ENCODE data around the gene ISCA1.
"Not testable (repeated sequence)": the region's sequence is repeated elsewhere in the genome, so short reads cannot be mapped to it uniquely, and the experiment has no call there.

The ISCA1 gene

DNA sequence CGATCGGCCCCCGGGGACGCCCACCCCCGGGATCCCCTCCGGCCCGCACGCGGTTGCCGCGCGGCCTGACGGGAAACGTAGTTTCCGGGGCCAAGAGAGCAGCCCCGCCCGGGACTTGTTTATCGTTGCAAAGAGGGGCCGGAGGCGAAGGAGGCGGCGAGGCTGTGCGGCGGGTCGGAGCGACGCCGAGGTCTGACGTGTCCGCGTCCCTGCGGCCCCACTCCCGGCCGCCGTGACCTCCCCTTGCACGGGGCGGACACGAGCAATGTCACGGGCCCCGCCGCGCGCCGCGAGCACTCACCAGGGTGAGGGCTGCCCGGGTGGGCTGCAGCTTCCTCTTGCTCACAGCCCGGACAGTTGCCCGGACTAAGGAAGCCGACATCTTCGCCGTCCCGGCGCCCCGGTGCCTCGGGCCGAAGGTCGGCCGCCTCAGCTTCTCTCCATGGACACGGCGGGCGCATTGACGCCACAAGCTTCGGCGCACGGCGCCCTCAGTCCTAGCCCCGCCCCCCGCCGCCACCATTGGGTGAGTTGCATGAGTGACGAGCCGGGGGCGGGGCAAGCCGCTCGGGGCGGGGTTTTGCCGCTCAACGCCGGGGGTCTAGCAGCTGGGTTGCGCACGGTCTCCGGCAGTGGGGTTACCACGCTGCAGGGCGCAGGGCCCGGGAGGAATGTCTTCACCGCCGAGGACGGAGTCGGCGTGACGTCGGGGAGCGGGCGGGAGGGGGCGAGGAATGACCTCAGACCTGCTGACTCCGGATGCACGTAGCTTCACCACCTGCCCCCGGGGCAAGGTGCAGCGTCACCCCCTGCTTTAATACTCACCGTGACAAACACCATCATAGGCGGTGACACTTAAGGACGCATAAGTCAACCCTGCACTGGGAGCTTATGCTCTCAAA, at the start of gene ISCA1:
TSS of gene ISCA1 (minus strand) at position 462 of the 902 bp plus-strand sequence. CDS start at position 382, 80 bp downstream.
- peak; percentile 94 for DNase-seq (ENCODE audit: low spot score)

DNA sequence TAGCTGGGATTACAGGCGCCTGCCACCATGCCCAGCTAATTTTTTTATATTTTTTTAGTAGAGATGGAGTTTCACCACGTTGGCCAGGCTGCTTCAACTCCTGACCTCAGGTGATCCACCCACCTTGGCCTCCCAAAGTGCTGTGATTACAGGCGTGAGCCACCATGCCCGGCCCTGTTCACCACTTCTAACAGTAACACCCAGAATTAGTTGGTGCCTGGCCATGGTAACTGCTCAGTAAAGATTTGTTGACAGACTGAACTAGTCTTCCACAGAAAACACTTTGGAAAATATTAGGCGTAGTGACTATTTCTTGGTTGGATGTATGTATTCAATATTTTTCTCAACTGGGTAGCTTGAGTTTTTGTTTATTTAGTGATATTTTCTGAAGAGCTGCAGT, 47.8 kb upstream of the ISCA1 start:
- DNase-seq (ENCODE audit: low spot score) = no peak

DNA sequence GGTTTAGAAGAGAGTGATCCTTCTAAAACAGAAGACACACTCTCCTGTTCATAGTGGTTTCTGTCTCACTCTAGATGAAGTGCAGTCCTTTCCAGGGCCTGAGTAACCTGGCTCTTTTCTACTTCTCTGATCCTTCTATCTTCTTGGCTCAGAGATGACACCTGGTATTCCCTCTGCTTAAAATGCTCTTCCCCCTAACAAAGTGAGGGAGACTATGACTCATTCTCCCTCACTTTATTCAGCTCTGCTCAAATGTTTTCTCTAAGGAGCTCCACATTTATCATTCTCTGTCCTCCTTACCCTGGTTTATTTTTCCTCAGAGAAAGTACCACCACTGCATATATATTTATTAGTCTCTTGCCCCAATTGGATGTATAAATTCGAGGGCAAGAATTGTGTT, 47.3 kb upstream of the ISCA1 start:
- no peak for DNase-seq (ENCODE audit: low spot score)

DNA sequence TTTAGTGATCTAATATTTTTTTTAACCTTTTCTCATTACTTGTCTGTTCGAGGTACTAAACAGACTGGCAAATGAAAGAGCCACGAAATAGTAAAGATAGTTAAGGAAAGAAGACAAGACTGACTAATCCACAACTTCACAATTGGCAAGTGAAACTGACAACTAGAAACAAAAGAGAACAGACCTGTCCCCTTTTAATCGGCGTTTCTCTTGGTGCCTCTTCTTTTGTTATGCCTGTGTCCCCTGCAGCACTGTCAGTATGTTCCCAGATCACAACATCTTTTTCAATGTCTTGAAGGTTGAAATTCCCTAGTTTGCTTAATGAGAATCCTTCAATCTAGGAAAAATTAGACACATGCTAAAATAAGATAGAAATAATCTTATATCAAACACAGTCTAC, 45.8 kb upstream of the ISCA1 start:
- DNase-seq (ENCODE audit: low spot score) = no peak

DNA sequence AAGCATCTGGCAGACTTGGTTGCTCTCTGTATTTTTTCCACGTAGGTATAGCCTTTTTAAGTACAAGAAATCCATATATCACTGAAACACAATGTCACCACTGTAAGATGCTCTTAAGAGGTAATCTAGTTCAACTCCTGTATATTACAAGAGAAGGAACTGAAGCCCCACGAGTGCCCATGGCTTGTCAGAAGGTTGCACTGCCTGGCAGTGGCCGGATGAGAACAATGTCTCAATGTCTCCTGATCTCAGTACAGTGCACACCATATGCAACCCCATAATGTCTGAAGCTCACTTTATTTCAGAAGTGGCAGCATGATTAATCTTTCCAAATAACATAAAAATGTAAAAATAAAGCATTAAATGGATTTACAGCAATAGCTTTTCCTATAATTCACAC, 44.2 kb upstream of the ISCA1 start:
- no peak for DNase-seq (ENCODE audit: low spot score)

DNA sequence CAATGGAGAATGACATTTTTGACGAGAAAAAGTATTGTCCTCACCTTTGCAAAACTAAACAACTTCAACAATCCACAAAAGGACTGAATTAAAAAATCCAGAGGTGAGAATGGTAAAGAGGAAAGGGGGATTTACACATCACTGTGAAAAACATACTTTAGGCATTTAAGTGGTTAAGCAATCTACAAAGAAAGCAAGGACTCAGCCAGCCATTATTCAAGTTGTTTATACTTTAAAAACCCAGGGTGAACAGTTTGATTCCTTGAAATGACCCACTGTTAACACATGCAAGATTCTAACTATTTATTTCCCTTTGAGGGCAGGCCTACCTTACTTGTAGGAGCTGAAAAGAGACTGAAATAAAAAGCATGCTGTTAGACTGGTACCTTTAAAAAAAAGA, 42.6 kb upstream of the ISCA1 start:
- DNase-seq (ENCODE audit: low spot score) = no peak

DNA sequence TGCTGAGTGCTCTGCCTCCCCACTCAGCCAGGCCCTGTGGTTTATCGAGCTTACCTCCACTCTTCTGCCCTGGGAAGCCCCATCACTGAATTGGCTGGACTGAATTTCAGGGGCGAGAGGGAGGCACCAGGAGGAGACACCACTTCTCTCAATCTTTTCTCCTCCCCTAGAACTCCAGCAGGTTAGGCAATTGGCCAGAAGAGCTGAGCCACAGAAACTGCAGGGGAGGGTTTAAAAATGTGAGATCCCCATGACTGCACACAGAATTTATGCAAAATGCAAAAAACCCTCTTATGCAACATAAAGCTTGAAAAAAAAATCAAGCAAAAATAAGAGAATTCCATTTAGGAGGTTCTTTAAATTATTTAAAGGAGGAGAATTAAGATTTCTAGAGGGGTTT, 42.0 kb upstream of the ISCA1 start:
- no peak for DNase-seq (ENCODE audit: low spot score)

DNA sequence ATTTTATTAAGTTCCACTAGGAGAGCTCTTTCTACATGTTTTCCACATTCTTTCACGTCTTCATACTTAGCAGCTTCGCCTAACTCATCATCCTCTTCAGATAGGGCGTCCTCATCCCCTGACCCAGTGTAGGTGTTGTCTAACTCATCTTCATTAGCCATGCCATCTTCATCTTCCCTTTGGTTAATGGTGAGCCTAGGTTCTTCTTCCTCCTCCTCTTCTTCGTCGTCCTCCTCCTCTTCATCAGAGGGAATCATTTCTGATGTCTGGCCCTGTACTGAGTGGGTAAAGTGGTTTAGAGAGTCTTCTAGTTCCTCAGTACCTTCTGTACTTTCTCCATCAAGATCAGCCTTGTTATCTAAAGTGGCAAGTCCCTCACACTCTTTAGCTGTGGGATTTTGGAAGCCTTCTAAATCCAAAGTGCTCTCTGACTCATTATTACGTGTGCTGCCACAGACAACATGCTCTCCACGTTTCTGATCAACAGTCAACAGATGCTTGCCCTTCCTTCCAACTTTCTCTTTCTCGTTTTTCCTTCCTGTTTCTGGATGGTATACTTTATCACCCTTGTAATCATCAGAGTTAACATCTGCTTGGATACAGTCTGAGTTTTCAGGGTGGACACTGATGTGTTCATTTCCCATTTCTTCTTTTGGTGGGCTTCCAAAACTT, 40.8 kb upstream of the ISCA1 start:
- no peak for DNase-seq (ENCODE audit: low spot score)

DNA sequence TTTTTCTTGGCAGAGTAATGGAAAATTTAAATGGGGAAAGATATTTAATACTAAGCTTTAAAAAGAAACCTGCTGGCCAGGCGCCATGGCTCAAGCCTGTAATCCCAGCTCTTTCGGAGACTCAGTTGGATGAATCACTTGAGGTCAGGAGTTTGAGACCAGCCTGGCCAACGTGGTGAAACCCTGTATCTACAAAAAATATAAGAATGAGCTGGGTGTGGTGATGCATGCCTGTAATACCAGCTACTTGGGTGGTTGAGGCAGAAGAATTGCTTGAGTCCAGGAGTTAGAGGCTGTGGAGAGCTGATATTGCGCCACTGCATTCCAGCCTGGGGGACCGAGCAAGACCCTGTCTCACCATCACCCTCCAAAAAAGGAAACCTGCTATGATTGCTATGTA, 39.0 kb upstream of the ISCA1 start:
- no peak for DNase-seq (ENCODE audit: low spot score)

DNA sequence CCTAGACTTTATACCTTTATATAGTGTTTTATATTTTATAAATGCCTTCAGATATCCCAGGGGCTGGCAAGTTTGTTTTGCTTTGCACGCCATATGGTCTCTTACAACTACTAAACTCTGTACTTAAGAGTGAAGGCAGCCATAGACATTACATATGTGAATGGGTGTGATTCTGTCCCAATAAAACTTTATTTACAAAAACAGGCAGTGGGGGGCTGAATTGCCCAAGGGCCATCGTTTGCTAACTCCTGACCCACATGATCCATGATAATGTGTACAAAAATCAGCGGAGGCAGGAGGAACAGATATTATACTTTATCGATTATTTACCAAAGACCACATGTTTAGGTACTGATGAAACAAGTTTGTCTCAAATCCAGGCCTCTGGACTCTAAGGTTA, 35.8 kb upstream of the ISCA1 start:
- no peak for DNase-seq (ENCODE audit: low spot score)

DNA sequence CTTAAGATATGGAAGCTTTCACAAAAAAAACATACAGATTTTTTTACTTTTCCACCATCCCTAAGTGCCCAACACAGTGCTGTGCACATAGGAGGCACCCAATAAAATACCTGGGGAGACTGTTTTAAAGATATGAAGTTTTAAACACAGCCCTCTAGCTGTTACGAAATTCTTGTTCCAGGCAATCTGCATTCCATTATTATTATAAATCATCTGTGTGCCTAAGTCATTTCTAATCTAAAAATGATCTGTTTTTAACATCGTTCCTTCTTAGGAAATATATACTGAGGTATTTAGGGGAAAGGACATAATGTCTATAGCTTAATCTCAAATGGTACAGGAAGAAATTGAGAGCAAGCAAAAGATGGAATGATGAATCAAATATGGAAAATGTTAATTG, 32.7 kb upstream of the ISCA1 start:
- no peak for DNase-seq (ENCODE audit: low spot score)

DNA sequence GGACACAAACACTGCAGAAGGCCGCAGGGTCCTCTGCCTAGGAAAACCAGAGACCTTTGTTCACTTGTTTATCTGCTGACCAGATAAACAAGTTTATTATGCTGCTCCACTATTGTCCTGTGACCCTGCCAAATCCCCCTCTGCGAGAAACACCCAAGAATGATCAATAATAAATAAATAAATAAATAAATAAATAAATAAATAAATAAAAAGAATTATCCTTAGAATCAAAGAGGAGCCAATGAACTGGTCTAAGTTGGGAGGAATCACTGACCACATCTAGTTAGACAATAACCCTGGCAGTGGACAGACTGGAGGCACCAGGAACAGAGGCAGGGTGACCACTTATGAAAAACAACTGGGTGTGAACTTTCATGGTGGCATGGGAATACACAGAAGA, 30.6 kb upstream of the ISCA1 start:
- not testable (repeated sequence) for DNase-seq (ENCODE audit: low spot score)

DNA sequence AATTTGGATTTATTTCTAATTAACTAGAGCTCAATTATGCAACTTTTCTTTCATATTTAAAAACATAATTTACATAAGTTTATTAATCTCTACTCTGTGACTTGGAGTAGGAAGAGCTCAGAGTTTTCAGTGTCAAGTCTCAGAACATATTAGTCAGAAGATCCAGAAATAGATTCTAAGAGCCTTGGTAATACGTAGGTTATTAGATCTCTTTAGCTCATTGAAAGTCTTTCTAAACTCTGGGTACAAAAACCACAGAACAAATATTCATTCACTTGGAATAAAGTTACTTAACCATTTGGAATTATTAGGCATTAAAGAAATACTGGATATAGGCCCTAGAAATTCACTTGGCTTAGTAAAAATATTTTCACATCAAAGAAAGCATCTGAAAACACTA, 26.3 kb upstream of the ISCA1 start:
- no peak for DNase-seq (ENCODE audit: low spot score)

DNA sequence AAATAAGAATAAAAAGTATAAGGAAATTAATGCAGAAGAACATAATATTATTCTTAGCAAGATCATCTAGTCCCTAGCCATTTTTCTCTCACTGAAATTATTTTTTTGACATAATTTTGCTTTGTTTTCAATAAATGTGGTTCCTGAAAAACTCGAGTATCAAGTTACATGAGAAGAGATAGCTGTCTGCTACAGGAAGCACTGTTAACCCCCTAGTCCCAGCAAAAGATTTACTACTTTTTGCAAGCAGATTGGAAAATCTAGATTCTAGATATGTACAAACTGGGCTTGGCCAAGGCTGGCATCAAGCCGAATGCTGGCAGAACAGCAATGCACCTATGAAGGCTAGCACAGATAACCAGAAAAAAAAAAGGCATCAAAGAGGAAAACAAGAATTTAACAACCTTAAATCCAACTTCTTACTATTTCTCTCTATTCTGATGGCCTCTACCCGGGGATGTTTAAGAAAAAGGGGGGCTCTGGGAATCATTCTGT, 21.9 kb upstream of the ISCA1 start:
- DNase-seq (ENCODE audit: low spot score) = no peak

DNA sequence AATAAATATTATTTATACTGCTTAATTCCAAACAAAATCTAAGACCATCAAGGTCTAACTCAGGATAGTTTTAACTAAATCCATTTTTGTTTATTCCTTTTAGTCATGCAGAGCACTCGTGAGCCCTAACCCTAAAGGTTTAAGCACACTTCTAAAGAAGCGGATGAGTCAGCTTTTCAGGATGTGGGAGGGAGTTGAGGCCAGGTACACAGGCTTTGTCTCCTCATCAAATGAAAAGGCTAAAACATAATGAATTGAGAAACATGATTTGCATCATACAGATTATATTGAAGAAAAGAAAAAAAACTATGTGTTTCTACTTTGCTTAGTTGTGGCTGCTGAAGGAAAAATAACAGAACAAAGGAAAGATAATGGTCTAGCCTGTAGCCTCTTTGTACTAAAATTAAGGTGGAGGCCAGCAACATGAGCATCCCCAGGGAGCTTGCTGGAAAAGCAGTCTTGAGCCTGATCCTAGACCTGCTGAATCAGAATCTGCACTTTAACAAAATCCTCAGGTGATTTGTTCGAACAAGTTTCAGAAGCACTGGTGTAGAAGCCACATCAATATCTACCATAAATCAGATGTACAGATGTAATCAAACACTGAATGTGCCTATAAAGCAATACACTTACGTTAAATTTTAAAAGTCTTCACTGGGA, 21.1 kb upstream of the ISCA1 start:
- peak; percentile 56 for DNase-seq (ENCODE audit: low spot score)

DNA sequence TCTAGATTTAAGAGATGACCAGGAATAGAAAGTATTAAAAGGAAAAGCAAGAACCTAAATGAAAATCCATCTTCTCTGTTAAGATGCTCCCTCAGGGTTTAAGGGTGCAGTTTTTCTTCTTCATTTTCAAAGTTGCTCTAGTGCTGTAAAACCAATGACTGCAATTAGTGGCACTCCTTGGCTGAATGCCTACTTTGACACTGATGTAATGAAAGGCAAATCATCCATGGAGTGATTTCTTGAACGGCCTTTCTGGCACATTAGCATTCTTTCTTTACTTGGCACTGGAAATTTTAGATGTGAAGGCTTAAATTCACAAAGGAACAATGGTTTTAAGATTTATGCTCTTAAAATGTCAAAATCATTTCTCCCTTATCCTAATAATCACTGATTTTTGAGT, 19.3 kb upstream of the ISCA1 start:
- no peak for DNase-seq (ENCODE audit: low spot score)

DNA sequence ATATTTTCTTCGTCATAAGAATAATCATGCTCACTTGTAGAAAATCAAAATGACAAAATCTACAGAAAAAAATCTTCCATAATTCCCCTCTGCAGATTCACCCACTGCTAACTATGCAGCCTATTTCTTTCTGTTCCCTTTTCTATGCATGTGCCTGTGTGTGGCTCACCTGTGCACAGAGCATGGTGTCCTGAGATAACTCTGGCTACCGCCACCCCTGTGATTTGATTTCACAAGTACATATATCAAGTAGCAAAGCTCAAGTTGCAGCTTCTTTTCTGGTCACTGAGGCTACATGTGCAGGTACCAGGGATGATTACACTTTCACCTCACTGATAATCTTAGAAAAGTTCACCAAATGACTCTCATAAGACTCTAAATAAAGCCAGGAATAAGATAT, 18.4 kb upstream of the ISCA1 start:
- DNase-seq (ENCODE audit: low spot score) = no peak

DNA sequence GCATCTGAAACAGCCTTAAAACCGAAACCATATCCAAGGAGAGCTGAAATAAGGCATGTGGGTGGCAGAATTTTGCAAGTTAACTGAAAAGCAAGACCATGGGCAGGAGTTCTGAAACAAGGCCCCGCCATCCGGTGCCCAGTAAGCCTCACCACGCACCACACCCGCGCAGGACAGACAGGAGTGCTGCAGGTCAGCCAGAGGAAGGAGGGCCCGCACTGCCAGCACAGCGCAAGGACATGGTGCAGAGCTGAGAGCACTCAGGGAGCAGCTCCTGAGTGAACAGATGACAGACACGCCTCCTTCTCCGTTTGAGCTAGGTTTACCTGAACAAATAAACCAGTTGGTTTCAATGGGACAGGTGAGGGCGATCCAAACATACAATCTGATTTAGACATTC, 16.5 kb upstream of the ISCA1 start:
- DNase-seq (ENCODE audit: low spot score) = no peak

DNA sequence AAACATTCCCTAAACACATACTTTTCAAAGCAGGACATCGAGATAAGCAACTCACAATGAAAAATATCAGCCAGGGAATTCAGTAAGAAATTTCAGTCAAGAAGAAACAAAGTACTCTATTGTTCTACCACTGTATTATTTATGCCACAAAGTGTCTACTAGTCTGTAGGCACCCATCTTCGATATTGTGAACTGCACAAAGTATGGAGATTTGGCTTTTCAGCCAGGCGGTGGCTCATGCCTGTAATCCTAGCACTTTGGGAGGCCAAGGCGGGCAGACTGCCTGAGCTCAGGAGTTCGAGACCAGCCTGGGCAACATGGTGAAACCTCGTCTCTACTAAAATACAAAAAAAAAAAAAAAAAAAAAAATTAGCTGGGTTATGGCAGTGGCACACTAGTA, 8.0 kb upstream of the ISCA1 start:
- not testable (repeated sequence) for DNase-seq (ENCODE audit: low spot score)

DNA sequence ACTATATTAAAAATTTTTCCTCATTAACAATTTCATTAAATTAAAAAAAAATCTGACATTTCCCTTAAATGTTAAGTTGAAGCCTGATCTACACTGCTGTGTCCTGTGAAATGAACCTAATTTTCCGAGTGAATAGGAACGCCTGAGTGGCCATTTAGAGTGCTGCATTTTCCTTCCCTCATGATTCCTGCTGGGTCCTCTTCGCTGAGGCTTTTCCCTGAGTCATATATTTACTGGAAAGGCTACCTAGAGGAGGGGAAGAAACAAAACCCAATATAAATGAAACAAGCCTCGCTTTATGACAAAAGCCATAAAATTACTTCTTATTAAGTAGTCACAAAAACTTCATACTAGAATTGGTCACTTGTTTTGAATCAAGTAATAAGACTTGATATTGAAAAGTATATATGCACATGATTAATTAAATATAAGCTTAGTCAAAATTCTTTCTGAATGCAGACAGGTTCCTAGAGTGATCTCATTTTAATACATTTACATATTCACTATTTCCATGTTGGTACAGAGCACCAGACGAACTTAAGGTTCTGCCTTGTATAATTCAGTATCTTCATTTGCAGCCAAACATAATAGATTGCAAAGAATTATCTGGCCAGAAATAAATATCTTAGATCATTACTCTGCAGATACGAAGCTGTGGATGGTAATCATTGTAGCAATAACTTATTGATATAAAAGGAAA, 6.3 kb upstream of the ISCA1 start:
- DNase-seq (ENCODE audit: low spot score) = no peak

DNA sequence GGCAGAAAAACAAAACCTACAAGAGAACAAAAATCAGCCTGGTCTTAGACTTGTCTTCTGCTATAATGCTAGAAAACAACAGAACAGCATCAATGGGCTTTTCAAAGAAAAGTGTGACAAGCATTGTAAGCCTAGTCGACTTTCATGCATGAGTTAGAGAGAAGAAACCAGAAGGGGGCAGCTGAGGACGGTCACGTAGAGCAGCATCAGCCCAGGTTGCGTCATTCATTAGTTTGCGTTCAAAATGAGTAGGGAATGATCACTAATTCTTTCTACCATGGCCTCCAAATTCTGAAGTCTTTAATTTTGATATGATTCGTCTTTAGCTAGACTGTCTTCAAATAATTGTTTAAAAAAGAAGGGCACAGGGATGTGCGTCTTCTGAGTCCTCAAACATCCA, 4.7 kb upstream of the ISCA1 start:
- peak; percentile 16 for DNase-seq (ENCODE audit: low spot score)

DNA sequence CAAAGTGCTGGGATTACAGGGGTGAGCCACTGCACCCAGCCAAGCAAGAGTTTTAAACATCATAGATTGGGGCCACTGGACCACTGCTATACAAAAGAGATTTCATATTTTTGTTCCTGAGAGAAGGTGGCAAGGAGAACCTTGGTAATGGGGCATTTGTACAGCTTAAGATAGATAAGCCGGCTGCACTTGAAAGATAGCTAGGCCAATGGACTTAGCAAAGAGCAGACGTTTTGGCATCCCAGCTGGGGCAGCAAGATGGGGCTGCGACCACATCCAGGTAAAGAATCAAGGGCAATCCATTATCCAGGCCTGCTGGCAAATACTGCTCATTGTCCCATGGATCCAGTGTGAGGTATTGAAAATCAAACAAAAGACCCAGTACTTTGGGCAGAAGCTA, 3.9 kb upstream of the ISCA1 start:
- DNase-seq (ENCODE audit: low spot score) = no peak

All from CD4-positive, alpha-beta T cell treated with Interleukin-6 at 100 ng/mL for 8 hours (primary cell).